PC-9 (cell line): ENCODE results near the gene KBTBD13.
"Not testable (repeated sequence)": the region's sequence is repeated elsewhere in the genome, so short reads cannot be mapped to it uniquely, and the experiment has no call there.

Experiments used
- EZH2 ChIP-seq: fragments of 200-600 bp; sonication (generic); IDR thresholded peaks from 2 replicates; pipeline ENCODE4 v1.8.0; 2017; ENCODE audit warnings: antibody characterized with exemption, low read depth
- TF ChIP-seq, protein P1 (sequence below): fragments of 200-600 bp; sonication (generic); conservative IDR thresholded peaks from 2 replicates; pipeline ENCODE4 v1.6.1; 2017; ENCODE audit warnings: mixed run types, antibody characterized with exemption, mild to moderate bottlenecking, moderate library complexity

GRCh38 chr15:65093793-65094170, 17.2 kb downstream of the KBTBD13 start:
- TF ChIP-seq, protein P1, sequence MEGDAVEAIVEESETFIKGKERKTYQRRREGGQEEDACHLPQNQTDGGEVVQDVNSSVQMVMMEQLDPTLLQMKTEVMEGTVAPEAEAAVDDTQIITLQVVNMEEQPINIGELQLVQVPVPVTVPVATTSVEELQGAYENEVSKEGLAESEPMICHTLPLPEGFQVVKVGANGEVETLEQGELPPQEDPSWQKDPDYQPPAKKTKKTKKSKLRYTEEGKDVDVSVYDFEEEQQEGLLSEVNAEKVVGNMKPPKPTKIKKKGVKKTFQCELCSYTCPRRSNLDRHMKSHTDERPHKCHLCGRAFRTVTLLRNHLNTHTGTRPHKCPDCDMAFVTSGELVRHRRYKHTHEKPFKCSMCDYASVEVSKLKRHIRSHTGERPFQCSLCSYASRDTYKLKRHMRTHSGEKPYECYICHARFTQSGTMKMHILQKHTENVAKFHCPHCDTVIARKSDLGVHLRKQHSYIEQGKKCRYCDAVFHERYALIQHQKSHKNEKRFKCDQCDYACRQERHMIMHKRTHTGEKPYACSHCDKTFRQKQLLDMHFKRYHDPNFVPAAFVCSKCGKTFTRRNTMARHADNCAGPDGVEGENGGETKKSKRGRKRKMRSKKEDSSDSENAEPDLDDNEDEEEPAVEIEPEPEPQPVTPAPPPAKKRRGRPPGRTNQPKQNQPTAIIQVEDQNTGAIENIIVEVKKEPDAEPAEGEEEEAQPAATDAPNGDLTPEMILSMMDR, result not testable (repeated sequence)
- not testable (repeated sequence) for TF ChIP-seq EZH2
